GM23338 (cell line): ENCODE measurements around the gene POLDIP2. TPM values are rescaled to one million over a fixed set of nuclear protein-coding genes. Genes with fewer than 3 reads are reported as not detected.
A peak's percentile ranks its signal among the peaks of the same experiment; 100 is the strongest.

Experiments used
- ATAC-seq: fragments of 200-7000 bp; cut with Tn5 transposase; 3 replicates; pipeline ENCODE4 v1.9.1; 2020
- DNase-seq: peaks from one replicate; pipeline ENCODE4 v3.0.0-alpha.2; 2015; ENCODE audit warnings: low spot score
- H2AFZ ChIP-seq: fragments of 200-600 bp; sonication (generic); 2 replicates; pipeline ENCODE4 v1.8.0; 2016; ENCODE audit warnings: antibody characterized with exemption, mild to moderate bottlenecking, moderate library complexity
- H3F3A ChIP-seq: fragments of 200-600 bp; sonication (generic); replicated peaks from 2 replicates; pipeline ENCODE4 v1.8.0; 2017; ENCODE audit warnings: antibody characterized with exemption, mixed run types, low read depth
- H3K27ac ChIP-seq: fragments of 200-600 bp; sonication (generic); 2 replicates; pipeline ENCODE4 v1.6.1; 2016; ENCODE audit warnings: low read depth
- H3K27me3 ChIP-seq: fragments of 200-600 bp; sonication (generic); 2 replicates; pipeline ENCODE4 v1.8.0; 2016; ENCODE audit warnings: mild to moderate bottlenecking, mixed run types, moderate library complexity; ENCODE audit not compliant: insufficient read depth
- H3K36me3 ChIP-seq: fragments of 200-600 bp; sonication (generic); 2 replicates; pipeline ENCODE4 v1.8.0; 2016; ENCODE audit warnings: mild to moderate bottlenecking; ENCODE audit not compliant: insufficient read depth
- H3K4me1 ChIP-seq: fragments of 200-600 bp; sonication (generic); 2 replicates; pipeline ENCODE4 v1.8.0; 2016; ENCODE audit warnings: mild to moderate bottlenecking, moderate library complexity; ENCODE audit not compliant: insufficient read depth
- H3K4me2 ChIP-seq: fragments of 200-600 bp; sonication (generic); 2 replicates; pipeline ENCODE4 v1.7.1; 2017; ENCODE audit warnings: mixed run types
- H3K4me3 ChIP-seq: fragments of 200-600 bp; sonication (generic); 2 replicates; pipeline ENCODE4 v1.6.1; 2016; ENCODE audit warnings: mixed run types
- H3K79me2 ChIP-seq: fragments of 200-600 bp; sonication (generic); replicated peaks from 2 replicates; pipeline ENCODE4 v1.8.0; 2017; ENCODE audit warnings: mild to moderate bottlenecking; ENCODE audit not compliant: insufficient read depth
- H3K9me2 ChIP-seq: fragments of 200-600 bp; sonication (generic); 2 replicates; pipeline ENCODE4 v1.8.0; 2017; ENCODE audit not compliant: insufficient read depth
- H4K20me1 ChIP-seq: fragments of 200-600 bp; sonication (generic); replicated peaks from 2 replicates; pipeline ENCODE4 v1.8.0; 2017; ENCODE audit warnings: mild to moderate bottlenecking; ENCODE audit not compliant: insufficient read depth
- H3K27ac Mint-ChIP-seq: 2 replicates; pipeline ENCODE4 v1.8.0; 2020; ENCODE audit warnings: inconsistent platforms, mild to moderate bottlenecking, moderate library complexity, mixed read lengths
- H3K27me3 Mint-ChIP-seq: 3 replicates; pipeline ENCODE4 v1.8.0; 2022; ENCODE audit warnings: low read depth, mild to moderate bottlenecking, moderate library complexity, mixed read lengths, inconsistent platforms; ENCODE audit not compliant: insufficient read depth, poor library complexity
- H3K36me3 Mint-ChIP-seq: 3 replicates; pipeline ENCODE4 v1.8.0; 2021; ENCODE audit warnings: low read depth, mild to moderate bottlenecking, inconsistent platforms, moderate library complexity, mixed read lengths
- H3K4me1 Mint-ChIP-seq: 3 replicates; pipeline ENCODE4 v1.8.0; 2020; ENCODE audit warnings: mild to moderate bottlenecking, inconsistent platforms, mixed read lengths
- H3K4me3 Mint-ChIP-seq: 3 replicates; pipeline ENCODE4 v1.8.0; 2021; ENCODE audit warnings: moderate library complexity, mild to moderate bottlenecking, inconsistent platforms, mixed read lengths
- H3K9me3 Mint-ChIP-seq: 3 replicates; pipeline ENCODE4 v1.8.0; 2020; ENCODE audit warnings: moderate library complexity, mild to moderate bottlenecking, inconsistent platforms, mixed read lengths
- CREB1 ChIP-seq: fragments of 250-450 bp; sonication (Bioruptor Pico); IDR thresholded peaks from 2 replicates; pipeline ENCODE4 v1.5.0; 2020; ENCODE audit warnings: low read depth, mild to moderate bottlenecking, moderate library complexity
- EZH2 ChIP-seq: fragments of 200-600 bp; sonication (generic); IDR thresholded peaks from one replicate; pipeline ENCODE4 v1.8.0; 2017; ENCODE audit warnings: antibody characterized with exemption, mild to moderate bottlenecking, low read depth; ENCODE audit not compliant: unreplicated experiment
- EZH2phosphoT487 ChIP-seq: fragments of 200-600 bp; sonication (generic); IDR thresholded peaks from one replicate; pipeline ENCODE4 v1.8.1; 2018; ENCODE audit warnings: antibody characterized with exemption; ENCODE audit not compliant: unreplicated experiment
- JUNB ChIP-seq: IDR thresholded peaks from one replicate; pipeline ENCODE4 v1.6.1; 2016; ENCODE audit warnings: antibody characterized with exemption; ENCODE audit not compliant: unreplicated experiment
- NANOG ChIP-seq: IDR thresholded peaks from 2 replicates; pipeline ENCODE4 v1.6.1; 2016; ENCODE audit warnings: antibody characterized with exemption, borderline replicate concordance
- POLR2AphosphoS5 ChIP-seq: IDR thresholded peaks from 2 replicates; pipeline ENCODE4 v1.6.1; 2016; ENCODE audit warnings: antibody characterized with exemption, low read depth
- STAT1 ChIP-seq: IDR thresholded peaks from one replicate; pipeline ENCODE4 v1.6.1; 2016; ENCODE audit warnings: antibody characterized with exemption; ENCODE audit not compliant: unreplicated experiment
- ZNF114 ChIP-seq: fragments of 250-450 bp; sonication (Bioruptor Pico); IDR thresholded peaks from 2 replicates; pipeline ENCODE4 v1.5.0; 2020; ENCODE audit warnings: mild to moderate bottlenecking, moderate library complexity
- ZNF331 ChIP-seq: fragments of 250-450 bp; sonication (Bioruptor Pico); IDR thresholded peaks from 2 replicates; pipeline ENCODE4 v1.5.0; 2020; ENCODE audit warnings: low read depth, mild to moderate bottlenecking, moderate library complexity
- polyA plus RNA-seq: library from polyadenylated mRNA; unstranded; fragments of >200 nt; fragmentation: Nextera tagmentation; extraction: Ambion mirVana; gene quantifications from 2 replicates; pipeline ENCODE4 v1.2.1, GENCODE V29; 2016
- total RNA-seq: library from RNA; depleted of rRNA; stranded (reverse); fragments of >200 nt; shearing (Covaris generic); gene quantifications from 2 replicates; pipeline ENCODE4 v1.2.3, GENCODE V29; 2014
- TF ChIP-seq, protein P1 (sequence below): fragments of 250-450 bp; sonication (Bioruptor Pico); IDR thresholded peaks from 2 replicates; pipeline ENCODE4 v1.5.0; 2020; ENCODE audit warnings: mild to moderate bottlenecking, moderate library complexity
- TF ChIP-seq, protein P2 (sequence below): IDR thresholded peaks from 2 replicates; pipeline ENCODE4 v1.6.1; 2016; ENCODE audit warnings: antibody characterized with exemption
- TF ChIP-seq, protein P3 (sequence below), 2 experiments: fragments of 200-600 bp in 1 of 2; sonication (generic) in 1 of 2; conservative IDR thresholded peaks; 2 replicates each; pipeline versions ENCODE4 v1.5.1 to v1.6.1; 2016 to 2017; ENCODE audit warnings: antibody characterized with exemption in 2 of 2, low read depth in 2 of 2, mild to moderate bottlenecking in 2 of 2, moderate library complexity in 1 of 2
- TF ChIP-seq, protein P4 (sequence below): IDR thresholded peaks from one replicate; pipeline ENCODE4 v1.6.1; 2018; ENCODE audit warnings: antibody characterized with exemption; ENCODE audit not compliant: unreplicated experiment

POLDIP2 gene
- total and polyA plus RNA-seq, 2 experiments from 2014 or later = 45.7 to 77.1 TPM

DNA sequence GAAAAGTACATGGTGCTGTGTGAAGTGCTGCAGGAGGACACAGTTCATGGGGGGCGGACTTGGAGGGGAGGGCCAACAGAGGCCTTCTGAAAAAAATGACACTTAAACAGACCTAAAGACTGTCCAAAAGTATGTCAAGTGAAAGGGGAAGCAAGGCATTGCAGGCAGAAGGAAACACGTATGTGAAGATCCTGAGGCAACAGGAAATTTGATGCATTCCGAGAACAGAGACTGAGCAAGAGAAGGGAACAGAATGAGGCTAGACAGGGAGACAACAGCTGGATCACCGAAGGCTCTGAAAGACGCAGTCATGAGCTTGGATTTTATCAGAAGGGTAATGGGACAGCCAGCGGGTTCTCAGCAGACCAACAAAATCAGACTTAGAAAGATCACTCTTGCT, 23.2 kb downstream of the POLDIP2 start:
- no peak for DNase-seq
- Mint-ChIP-seq H3K4me1 (peaks cover 24% of the 10 kb centered on the region), H3K27ac (no peak overlapping the region), H3K27me3 (peaks cover 15% of the 10 kb centered on the region), H3K9me3 (no peaks in the 10 kb centered on the region), H3K36me3 (peaks cover 7% of the 10 kb centered on the region), H3K4me3 (peak overlapping the region; percentile 98)
- H3K27ac ChIP-seq = no peak overlapping the region
- TF ChIP-seq NANOG (no peak), EZH2phosphoT487 (no peak), JUNB (no peak), ZNF331 (no peak), ZNF114 (CRISPR knock-in tag) (no peak), CREB1 (CRISPR knock-in tag) (no peak), STAT1 (no peak), POLR2AphosphoS5 (no peak), EZH2 (no peak)
- TF ChIP-seq, protein P1, sequence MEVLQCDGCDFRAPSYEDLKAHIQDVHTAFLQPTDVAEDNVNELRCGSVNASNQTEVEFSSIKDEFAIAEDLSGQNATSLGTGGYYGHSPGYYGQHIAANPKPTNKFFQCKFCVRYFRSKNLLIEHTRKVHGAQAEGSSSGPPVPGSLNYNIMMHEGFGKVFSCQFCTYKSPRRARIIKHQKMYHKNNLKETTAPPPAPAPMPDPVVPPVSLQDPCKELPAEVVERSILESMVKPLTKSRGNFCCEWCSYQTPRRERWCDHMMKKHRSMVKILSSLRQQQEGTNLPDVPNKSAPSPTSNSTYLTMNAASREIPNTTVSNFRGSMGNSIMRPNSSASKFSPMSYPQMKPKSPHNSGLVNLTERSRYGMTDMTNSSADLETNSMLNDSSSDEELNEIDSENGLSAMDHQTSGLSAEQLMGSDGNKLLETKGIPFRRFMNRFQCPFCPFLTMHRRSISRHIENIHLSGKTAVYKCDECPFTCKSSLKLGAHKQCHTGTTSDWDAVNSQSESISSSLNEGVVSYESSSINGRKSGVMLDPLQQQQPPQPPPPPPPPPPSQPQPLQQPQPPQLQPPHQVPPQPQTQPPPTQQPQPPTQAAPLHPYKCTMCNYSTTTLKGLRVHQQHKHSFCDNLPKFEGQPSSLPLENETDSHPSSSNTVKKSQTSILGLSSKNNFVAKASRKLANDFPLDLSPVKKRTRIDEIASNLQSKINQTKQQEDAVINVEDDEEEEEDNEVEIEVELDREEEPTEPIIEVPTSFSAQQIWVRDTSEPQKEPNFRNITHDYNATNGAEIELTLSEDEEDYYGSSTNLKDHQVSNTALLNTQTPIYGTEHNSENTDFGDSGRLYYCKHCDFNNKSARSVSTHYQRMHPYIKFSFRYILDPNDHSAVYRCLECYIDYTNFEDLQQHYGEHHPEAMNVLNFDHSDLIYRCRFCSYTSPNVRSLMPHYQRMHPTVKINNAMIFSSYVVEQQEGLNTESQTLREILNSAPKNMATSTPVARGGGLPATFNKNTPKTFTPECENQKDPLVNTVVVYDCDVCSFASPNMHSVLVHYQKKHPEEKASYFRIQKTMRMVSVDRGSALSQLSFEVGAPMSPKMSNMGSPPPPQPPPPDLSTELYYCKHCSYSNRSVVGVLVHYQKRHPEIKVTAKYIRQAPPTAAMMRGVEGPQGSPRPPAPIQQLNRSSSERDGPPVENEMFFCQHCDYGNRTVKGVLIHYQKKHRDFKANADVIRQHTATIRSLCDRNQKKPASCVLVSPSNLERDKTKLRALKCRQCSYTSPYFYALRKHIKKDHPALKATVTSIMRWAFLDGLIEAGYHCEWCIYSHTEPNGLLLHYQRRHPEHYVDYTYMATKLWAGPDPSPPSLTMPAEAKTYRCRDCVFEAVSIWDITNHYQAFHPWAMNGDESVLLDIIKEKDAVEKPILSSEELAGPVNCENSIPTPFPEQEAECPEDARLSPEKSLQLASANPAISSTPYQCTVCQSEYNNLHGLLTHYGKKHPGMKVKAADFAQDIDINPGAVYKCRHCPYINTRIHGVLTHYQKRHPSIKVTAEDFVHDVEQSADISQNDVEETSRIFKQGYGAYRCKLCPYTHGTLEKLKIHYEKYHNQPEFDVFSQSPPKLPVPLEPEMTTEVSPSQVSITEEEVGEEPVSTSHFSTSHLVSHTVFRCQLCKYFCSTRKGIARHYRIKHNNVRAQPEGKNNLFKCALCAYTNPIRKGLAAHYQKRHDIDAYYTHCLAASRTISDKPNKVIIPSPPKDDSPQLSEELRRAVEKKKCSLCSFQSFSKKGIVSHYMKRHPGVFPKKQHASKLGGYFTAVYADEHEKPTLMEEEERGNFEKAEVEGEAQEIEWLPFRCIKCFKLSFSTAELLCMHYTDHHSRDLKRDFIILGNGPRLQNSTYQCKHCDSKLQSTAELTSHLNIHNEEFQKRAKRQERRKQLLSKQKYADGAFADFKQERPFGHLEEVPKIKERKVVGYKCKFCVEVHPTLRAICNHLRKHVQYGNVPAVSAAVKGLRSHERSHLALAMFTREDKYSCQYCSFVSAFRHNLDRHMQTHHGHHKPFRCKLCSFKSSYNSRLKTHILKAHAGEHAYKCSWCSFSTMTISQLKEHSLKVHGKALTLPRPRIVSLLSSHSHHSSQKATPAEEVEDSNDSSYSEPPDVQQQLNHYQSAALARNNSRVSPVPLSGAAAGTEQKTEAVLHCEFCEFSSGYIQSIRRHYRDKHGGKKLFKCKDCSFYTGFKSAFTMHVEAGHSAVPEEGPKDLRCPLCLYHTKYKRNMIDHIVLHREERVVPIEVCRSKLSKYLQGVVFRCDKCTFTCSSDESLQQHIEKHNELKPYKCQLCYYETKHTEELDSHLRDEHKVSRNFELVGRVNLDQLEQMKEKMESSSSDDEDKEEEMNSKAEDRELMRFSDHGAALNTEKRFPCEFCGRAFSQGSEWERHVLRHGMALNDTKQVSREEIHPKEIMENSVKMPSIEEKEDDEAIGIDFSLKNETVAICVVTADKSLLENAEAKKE (CRISPR knock-in tag) = no peak
- TF ChIP-seq, protein P2, sequence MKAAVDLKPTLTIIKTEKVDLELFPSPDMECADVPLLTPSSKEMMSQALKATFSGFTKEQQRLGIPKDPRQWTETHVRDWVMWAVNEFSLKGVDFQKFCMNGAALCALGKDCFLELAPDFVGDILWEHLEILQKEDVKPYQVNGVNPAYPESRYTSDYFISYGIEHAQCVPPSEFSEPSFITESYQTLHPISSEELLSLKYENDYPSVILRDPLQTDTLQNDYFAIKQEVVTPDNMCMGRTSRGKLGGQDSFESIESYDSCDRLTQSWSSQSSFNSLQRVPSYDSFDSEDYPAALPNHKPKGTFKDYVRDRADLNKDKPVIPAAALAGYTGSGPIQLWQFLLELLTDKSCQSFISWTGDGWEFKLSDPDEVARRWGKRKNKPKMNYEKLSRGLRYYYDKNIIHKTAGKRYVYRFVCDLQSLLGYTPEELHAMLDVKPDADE = no peak
- TF ChIP-seq, protein P3, sequence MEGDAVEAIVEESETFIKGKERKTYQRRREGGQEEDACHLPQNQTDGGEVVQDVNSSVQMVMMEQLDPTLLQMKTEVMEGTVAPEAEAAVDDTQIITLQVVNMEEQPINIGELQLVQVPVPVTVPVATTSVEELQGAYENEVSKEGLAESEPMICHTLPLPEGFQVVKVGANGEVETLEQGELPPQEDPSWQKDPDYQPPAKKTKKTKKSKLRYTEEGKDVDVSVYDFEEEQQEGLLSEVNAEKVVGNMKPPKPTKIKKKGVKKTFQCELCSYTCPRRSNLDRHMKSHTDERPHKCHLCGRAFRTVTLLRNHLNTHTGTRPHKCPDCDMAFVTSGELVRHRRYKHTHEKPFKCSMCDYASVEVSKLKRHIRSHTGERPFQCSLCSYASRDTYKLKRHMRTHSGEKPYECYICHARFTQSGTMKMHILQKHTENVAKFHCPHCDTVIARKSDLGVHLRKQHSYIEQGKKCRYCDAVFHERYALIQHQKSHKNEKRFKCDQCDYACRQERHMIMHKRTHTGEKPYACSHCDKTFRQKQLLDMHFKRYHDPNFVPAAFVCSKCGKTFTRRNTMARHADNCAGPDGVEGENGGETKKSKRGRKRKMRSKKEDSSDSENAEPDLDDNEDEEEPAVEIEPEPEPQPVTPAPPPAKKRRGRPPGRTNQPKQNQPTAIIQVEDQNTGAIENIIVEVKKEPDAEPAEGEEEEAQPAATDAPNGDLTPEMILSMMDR (conservative IDR thresholded peaks at IDR 0.05; ENCODE audit: low read depth in 2 of 2) = no peak
- TF ChIP-seq, protein P4, sequence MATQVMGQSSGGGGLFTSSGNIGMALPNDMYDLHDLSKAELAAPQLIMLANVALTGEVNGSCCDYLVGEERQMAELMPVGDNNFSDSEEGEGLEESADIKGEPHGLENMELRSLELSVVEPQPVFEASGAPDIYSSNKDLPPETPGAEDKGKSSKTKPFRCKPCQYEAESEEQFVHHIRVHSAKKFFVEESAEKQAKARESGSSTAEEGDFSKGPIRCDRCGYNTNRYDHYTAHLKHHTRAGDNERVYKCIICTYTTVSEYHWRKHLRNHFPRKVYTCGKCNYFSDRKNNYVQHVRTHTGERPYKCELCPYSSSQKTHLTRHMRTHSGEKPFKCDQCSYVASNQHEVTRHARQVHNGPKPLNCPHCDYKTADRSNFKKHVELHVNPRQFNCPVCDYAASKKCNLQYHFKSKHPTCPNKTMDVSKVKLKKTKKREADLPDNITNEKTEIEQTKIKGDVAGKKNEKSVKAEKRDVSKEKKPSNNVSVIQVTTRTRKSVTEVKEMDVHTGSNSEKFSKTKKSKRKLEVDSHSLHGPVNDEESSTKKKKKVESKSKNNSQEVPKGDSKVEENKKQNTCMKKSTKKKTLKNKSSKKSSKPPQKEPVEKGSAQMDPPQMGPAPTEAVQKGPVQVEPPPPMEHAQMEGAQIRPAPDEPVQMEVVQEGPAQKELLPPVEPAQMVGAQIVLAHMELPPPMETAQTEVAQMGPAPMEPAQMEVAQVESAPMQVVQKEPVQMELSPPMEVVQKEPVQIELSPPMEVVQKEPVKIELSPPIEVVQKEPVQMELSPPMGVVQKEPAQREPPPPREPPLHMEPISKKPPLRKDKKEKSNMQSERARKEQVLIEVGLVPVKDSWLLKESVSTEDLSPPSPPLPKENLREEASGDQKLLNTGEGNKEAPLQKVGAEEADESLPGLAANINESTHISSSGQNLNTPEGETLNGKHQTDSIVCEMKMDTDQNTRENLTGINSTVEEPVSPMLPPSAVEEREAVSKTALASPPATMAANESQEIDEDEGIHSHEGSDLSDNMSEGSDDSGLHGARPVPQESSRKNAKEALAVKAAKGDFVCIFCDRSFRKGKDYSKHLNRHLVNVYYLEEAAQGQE = no peak
- H3K79me2 ChIP-seq = peaks cover 22% of the 10 kb centered on the region
- H2AFZ ChIP-seq = no peak overlapping the region
- peaks cover 11% of the 10 kb centered on the region for H3K4me1 ChIP-seq
- no peaks in the 10 kb centered on the region for H3K36me3 ChIP-seq
- H4K20me1 ChIP-seq = peaks cover 8% of the 10 kb centered on the region
- peak overlapping the region; percentile 80; the same call in 1 of the 2 replicates for H3K4me3 ChIP-seq
- 0 out of 2 replicates have a peak, but pooled peaks cover 3% of the 10 kb centered on the region for H3F3A ChIP-seq
- no peaks in the 10 kb centered on the region for H3K9me2 ChIP-seq
- no peaks in the 10 kb centered on the region for H3K27me3 ChIP-seq
- ATAC-seq = no peak
- peak overlapping the region; percentile 86 for H3K4me2 ChIP-seq
